ENCODE data around the gene SUGP2. TPM values are rescaled to one million over a fixed set of nuclear protein-coding genes. Genes with fewer than 3 reads are reported as not detected.

The SUGP2 gene
- total RNA-seq, 1 donor: 57.4 TPM

DNA sequence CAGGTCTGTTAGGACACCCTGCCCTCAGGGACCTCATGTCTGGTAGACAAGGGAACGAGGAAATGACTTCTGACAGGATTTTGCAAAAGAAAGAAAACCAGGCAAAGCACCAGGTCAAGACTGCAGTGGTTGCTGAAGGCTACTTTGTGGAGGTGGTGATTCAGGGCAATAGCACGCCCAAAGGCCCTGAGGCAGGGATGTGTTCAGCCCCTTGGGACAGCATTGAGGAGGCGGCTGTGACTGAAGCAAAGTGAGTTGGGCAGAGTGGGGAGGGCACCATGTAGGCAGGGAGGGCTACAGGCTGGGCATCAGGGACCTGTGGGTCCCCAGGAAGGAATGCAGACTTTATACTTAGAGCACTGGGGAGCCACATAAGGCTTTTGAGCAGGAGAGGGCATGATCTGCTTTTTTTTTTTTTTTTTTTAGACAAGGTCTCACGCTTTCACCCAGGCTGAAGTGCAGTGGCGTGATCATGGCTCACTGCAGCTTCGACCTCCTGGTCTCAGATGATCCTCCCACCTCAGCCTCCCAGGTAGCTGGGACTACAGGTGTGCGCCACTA, 81.5 kb downstream of the SUGP2 start:
- TF ChIP-seq CTCF (IDR thresholded peaks at IDR 0.05; ENCODE audit: insufficient read depth, low read depth, low read length): no peak
- peak; percentile 31 for DNase-seq (ENCODE audit: low read depth)
- no peak overlapping the region for H3K4me3 ChIP-seq (ENCODE audit: low read depth, low read length)

- H3K4me3 ChIP-seq (ENCODE audit: low read depth, low read length): no peak overlapping the region
- no peak for DNase-seq (ENCODE audit: low read depth)
- no peak for TF ChIP-seq CTCF (IDR thresholded peaks at IDR 0.05; ENCODE audit: insufficient read depth, low read depth, low read length)
Measured at GRCh38 chr19:18949858-18950257, 83.5 kb downstream of the SUGP2 start.

DNA sequence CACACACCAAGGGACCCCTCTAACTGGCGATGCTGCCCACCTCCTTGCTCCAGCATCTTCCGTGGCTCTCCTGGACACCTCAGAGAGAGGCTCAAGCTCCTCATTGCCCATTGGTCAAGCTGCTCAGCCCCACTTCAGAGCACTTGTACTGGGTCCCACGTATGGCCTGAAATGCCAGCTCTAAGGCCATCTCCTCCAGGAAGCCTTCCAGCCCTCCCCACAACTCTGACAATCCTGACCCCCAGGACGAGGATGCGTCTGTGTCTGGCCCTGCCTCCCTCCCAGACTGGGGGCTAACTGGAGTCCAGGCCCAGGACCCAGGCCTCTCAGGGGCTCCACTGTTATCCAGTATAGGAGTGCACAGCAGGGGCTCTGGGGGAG, 84.4 kb downstream of the SUGP2 start:
- DNase-seq (ENCODE audit: low read depth): no peak
- no peak for TF ChIP-seq CTCF (IDR thresholded peaks at IDR 0.05; ENCODE audit: insufficient read depth, low read depth, low read length)
- H3K4me3 ChIP-seq (ENCODE audit: low read depth, low read length): no peak overlapping the region

DNA sequence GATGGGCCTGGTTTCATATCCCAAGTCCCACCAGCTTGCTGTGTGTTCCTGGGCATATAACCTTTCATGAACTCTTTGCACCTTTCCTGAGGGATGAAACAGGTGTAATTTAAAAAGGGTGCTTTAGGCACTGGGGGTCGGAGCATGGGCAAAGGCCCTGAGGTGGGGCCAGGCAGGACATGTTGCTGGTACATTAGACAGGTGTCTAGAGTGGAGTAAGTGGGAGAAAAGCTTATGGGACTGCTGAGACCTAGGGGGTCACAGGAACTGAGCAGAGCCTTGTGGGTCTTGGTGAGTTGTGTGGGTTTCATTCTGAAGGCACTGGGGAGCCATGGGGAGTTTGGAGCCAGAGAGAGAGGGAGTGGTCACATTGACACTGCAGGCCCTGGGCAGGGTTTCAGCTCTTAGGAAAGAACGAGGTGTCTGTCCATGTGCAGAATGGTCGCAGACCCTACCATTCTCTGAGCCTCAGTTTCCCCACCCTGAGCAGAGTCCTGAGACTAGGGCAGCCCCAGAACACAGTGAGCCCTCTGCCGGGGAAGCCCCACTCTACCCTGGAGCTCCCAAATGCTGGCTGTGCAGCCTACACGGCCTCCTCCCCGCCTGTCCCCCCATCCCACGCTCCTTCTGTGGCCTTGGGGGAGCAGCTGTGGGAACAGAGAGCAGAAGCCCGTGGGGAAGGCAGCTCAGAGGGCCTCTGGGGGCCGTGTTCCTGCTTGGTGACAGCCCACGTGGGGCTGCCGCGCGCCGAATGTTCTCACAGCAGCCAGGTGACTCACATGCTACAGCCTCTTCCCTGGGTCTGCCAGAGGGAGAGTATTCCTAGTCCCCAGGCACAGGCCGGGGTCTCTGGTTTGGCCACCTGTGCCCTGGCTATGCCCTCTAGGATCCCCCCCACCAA, 85.0 kb downstream of the SUGP2 start:
- no peak overlapping the region for H3K4me3 ChIP-seq (ENCODE audit: low read depth, low read length)
- DNase-seq (ENCODE audit: low read depth): no peak
- TF ChIP-seq CTCF (IDR thresholded peaks at IDR 0.05; ENCODE audit: insufficient read depth, low read depth, low read length): no peak

DNA sequence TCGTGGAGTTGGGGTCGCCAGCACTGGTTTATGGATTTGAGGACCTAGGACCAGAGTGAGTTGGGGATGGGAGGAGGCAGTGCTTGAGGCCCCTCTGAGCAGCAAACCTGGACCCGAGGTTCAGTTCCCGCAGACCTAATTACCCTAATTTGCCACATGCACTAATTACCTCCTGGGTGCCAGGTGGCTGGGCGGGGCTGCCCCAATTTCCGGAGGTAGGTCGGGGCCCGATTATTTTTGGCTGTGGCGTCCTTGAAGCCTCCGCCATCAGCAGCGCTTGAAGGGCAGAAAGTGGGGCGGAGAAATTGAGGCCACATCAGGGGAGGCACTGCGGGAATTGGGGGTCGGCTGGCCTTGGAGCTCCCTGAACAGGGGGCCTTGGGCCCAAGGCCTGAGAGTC, 86.4 kb downstream of the SUGP2 start:
- DNase-seq (ENCODE audit: low read depth): no peak
- no peak overlapping the region for H3K4me3 ChIP-seq (ENCODE audit: low read depth, low read length)
- TF ChIP-seq CTCF (IDR thresholded peaks at IDR 0.05; ENCODE audit: insufficient read depth, low read depth, low read length): no peak

- no peak for DNase-seq (ENCODE audit: low read depth)
- H3K4me3 ChIP-seq (ENCODE audit: low read depth, low read length): no peak overlapping the region
- no peak for TF ChIP-seq CTCF (IDR thresholded peaks at IDR 0.05; ENCODE audit: insufficient read depth, low read depth, low read length)
Measured at GRCh38 chr19:18946335-18946734, 87.0 kb downstream of the SUGP2 start.
